DMS 273 treated with DMSO at 0.1 percent for 48 hours (cell line): Measurements from ENCODE around the gene SLC26A1.

Experiments
- DNase-seq: peaks from one replicate; lab custom pipeline; 2025; lab: John Stamatoyannopoulos, UW

SLC26A1 gene

DNA sequence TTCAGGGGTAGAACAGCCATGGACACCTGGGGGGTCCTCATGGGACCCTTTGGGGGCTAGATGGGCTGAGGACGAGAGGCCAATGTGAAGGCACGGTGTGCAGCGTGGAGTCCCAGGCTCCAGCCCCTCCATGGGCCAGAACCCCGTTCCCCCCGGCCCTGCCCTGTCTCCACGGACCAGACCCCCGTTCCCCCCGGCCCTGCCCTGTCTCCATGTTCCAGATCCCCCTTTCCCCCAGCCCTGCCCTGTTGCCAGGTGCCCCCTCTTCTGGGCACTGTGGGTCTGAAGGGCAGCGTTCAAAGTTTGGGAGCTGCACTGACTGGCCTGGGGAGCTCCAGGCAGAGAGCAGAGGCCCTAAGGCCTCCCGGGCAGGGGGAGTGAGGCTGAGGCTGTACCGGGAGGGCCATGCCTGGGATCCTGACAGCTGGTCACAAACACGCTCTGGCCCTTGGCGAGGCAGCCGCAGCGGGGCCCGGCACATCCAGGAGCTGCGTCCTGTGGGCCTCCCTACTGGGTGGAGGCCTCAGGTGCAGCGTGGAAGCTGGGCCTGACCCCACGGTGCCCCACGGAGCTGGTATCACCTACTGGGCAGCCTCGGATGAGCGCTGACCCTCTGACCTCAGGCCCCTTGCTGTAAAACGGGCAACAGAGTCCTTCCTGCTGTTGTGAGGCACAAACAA, 28.7 kb downstream of the SLC26A1 start:
- DNase-seq, result no peak

GRCh38 chr4:963276-964225, 29.7 kb downstream of the SLC26A1 start:
- DNase-seq, result no peak

DNA sequence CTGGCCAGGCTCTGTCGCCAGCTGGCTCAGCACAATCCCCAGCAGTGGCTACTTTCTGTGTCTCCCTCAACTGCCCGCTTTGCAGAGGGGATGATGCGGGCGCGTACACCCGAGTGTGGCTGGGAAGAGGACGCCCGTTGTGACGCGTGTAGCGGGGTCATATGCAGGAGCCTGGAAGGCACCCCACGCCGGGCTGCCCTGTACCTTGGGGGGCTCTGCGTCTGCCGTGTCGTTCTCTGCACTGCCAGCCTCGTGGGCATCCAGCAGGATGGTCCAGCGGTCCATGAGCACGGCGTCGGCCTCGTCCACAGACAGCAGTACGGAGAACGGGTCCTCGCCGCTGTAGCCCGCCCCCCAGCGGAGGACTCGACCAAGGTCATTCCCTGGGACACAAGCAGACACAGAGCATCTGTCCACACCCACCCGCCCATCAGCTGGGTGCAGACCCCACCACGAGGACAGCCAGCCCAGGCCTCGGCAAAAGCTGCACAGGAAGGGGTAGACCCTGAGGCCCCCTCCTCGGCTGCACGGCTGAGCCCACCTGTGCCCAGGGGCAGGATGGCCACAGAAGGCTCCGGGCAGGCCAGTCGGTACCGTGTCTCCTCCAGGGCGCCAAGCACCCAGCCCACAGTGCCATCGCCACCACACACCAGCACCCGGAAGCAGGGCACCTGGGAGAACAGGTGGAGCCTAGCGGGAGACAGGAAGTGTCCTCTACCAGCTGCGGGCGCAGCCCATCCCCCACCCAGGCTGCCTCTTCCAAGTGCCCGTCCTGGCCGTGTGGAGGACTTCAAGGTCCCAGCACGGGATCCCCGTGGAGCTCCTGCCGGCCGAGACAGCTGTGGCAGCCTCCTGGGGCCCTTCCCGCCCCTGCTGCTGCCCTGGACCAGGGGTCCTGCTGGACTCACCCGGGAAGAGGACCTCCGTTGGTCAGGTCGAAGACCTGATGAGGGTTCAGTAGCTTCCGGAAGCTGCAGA, 30.7 kb downstream of the SLC26A1 start:
- no peak for DNase-seq

- no peak for DNase-seq
Observed at GRCh38 chr4:961351-962230, 31.6 kb downstream of the SLC26A1 start.

GRCh38 chr4:960636-961350, 32.4 kb downstream of the SLC26A1 start:
- no peak for DNase-seq

DNA sequence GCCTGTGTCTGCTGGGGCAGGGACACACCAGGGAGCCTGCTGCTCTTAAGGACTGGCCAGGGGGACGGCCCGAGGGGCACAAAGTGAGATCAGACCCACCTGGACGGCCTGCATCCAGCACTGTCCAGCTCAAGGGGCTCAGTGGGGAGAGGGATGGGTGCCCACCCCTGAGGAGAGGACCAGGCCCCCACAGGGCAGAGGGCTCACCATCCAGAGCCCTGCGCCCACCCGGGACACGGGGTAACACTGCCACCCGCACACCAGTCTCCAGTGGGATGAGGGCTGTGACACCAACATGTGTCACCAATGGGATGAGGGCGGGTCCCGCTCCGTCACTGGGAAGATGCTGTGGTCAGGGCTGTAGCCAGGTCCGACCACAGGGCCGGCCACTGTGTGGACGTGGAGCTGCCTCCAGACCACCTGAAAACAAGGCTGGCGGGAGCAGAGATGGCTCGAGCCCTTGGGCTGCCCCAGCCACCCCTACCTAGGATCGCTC, 33.0 kb downstream of the SLC26A1 start:
- no peak for DNase-seq

DNA sequence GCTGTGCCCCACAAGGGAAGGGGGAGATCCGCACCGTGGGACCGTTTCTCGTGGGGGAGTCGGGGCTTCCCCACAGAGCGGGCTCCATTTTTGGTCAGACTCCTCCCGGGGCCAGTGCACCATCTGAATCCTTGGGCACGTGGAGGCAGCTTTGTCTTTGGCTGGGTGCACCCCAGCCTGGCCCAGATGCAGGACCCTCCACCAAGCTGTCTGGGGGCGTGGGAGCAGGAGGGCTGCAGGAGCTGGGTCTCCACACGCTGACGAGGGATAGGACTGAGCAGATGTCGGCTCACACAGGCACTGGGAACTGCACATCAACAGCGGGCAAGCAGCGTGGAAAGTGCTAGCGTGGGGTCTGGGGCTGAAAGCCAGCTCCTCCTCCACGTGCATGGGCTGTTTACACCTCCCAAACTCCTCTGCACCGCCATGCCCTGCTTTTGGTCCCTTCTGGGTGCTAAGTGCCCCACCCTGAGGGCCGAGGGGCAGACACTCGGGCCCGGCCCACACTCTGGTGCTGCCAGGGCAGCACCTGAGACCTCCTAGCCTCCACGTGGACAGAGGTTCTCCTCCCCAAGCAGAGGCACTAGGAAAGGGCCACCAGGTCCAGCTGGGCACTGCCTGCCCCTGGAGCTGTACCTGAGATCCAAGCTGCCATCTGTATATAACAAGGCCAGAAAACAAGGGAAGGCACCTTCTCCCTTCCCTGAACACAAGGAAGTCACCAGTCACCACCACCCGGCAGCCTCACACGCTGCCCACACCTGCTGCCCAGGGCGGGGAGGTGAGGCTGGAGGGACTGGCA, 33.7 kb downstream of the SLC26A1 start:
- DNase-seq, result no peak

- DNase-seq, result no peak
Observed at GRCh38 chr4:958696-959337, 34.4 kb downstream of the SLC26A1 start.

DNA sequence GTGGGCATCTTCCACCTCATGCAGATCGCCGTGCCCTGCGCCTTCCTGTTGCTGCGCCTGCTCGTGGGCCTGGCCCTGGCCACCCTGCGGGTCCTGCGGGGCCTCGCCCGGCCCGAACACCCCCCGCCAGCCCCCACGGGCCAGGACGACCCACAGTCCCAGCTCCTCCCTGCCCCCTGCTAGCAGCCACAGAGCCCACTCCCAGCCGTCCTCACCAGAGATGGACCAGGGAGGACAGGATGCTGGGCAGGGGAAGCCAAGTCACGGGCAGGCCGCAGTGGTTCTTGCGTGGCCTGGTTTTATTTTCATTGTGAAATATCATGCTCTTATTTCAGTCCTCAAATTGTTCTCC, 34.9 kb downstream of the SLC26A1 start:
- DNase-seq, result no peak

DNA sequence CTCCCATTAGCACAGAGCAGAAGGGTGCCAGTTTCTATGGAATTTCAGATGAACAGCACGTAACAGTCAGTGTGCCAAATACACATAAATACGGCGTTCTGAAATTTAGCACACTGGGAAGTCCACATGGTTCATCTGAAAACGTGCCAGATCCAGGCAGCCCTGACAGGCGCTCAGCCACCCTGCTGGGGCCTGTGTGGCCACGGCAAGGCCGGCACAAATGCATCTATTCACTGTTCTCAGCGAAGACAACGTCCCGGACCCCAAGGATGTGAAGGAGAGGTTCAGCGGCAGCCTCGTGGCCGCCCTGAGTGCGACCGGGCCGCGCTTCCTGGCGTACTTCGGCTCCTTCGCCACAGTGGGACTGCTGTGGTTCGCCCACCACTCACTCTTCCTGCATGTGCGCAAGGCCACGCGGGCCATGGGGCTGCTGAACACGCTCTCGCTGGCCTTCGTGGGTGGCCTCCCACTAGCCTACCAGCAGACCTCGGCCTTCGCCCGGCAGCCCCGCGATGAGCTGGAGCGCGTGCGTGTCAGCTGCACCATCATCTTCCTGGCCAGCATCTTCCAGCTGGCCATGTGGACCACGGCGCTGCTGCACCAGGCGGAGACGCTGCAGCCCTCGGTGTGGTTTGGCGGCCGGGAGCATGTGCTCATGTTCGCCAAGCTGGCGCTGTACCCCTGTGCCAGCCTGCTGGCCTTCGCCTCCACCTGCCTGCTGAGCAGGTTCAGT, 35.5 kb downstream of the SLC26A1 start:
- DNase-seq, result no peak

DNA sequence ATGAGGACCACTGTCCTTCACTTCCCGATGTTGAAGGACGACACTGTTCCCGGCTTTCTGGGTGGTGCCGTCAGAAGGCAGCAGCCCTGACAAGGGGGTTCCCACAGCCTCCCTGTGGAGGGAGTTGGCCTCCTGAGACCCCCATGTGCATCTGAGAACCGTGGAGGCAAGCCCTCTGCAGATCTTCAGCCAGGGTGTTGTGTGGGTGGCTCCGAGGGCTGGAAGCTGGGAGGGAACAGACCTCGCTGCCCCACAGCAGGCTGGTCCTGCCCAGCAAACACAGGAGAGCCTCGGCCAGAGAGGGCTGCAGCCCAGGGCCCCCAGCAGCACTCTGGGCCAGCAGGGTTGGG, 36.0 kb downstream of the SLC26A1 start:
- DNase-seq, result no peak

DNA sequence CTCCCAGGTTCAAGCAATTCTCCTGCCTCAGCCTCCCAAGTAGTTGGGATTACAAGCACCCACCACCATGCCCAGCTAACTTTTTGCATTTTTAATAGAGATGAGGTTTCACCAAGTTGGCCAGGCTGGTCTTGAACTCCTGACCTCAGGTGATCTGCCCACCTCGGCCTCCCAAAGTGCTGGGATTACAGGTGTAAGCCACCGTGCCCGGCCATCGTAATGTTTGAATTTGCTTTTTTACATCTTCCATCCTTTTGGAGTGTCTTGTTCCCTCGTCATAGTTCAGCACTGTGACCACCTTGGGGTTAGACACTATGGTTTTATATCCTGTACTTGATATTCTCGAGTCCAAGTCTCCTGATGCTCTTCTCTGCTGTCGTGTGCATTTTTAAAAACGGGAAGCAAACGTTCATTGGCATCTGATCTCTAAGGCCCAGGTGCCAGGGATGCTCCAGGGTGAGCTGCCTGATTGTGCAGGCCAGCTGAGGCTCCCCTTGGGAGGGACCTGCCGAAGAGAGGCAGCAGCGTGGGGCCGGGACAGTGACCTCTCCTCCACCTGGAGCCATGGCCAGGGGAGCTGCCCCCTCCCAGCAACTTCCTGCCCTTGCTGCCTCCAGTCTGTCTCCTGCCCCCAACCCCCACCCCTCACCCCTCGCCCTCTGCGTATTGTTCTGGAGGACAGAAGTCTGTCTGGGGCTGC, 36.5 kb downstream of the SLC26A1 start:
- no peak for DNase-seq

DNA sequence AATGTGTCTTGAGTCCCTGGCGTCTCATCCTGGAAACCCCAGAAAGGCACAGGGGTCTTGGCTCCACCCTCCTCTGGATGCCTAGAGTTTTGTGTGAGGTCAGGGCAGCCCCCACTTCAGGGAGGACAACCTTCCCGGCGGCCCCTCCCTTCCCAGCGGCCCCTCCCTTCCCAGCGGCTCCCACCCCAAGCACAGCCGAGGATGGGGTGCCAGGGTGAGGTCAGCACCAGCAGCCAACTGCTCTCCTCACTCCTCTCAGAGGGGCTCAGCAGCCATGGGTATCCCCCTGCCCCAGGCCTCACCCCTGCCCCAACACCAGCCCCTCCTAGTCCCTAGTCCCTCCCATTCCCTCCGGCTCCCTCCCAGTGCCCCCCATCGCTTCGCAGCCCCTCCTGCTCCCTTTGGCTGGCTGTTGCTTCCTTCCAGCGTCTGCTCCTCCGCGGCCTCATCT, 37.2 kb downstream of the SLC26A1 start:
- no peak for DNase-seq

DNA sequence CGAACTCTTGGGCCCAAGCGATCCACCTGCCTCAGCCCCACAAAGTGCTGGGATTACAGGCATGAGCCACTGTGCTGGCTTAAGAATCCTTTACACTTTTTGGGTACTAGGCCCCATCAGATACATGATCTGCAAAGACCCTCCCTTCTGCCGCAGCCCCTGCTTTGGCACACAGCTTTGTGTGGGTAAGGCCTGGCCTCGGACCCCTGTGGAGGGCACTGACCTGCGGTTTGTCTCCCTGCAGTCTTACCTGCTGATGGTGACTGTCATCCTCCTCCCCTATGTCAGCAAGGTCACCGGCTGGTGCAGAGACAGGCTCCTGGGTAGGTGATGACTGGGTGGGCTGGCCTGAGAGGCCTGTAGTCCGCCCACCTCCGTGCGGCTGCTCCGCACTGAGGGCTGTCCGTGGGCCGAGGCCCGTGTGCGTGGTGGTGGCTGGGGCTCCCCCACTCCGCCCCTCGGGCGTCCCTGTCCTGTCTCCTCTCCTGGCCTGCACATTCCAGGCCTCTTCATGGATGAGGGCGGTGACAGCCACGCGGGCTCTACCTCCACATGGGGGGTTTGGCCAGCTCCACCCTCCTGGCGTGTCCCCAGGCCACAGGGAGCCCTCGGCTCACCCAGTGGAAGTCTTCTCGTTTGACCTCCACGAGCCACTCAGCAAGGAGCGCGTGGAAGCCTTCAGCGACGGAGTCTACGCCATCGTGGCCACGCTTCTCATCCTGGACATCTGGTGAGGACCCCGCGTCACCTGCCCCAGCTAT, 37.9 kb downstream of the SLC26A1 start:
- no peak for DNase-seq

GRCh38 chr4:954211-955020, 38.8 kb downstream of the SLC26A1 start:
- no peak for DNase-seq

DNA sequence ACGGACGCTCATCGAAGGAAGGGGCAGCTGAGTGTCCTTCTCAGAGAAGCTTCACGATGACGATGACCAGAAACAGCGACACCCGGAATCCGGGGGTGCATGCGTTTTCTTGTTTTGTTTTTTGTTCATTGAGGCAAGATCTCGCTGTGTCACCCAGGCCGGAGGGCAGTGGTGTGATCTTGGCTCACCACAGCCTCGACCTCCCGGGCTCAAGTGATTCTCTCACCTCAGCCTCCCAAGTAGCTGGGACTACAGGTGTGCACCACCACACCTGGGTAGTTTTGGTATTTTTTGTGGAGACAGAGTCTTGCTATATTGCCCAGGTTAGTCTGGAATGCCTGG, 39.7 kb downstream of the SLC26A1 start:
- DNase-seq, result no peak
